Common myeloid progenitor, CD34-positive (primary cell): ENCODE data around the gene HERC2.

Experiments
- CTCF ChIA-PET: fragments of 350-600 bp; sonication (Branson Sonifier 250); formaldehyde crosslinking; loops from one replicate; lab custom pipeline; 2021; ENCODE audit warnings: antibody characterized with exemption; lab: Charles Lee
- POLR2A ChIA-PET: fragments of 350-600 bp; sonication (Branson Sonifier 250); formaldehyde crosslinking; loops from one replicate; lab custom pipeline; 2021; ENCODE audit warnings: antibody characterized with exemption; lab: Charles Lee
- DNase-seq, 3 donors: peaks; one replicate each; pipeline versions ENCODE4 v3.0.0 to v3.0.0-alpha.2; 2013
- H3K27ac ChIP-seq, 2 experiments: 1 replicate in 1 of 2; 2 replicates in 1 of 2; pipeline ENCODE4 v1.7.0; 2013; ENCODE audit warnings: inconsistent platforms in 2 of 2, low read length in 2 of 2, mild to moderate bottlenecking in 2 of 2, low read depth in 1 of 2, moderate library complexity in 1 of 2; ENCODE audit not compliant: severe bottlenecking in 2 of 2, insufficient read depth in 1 of 2, poor library complexity in 1 of 2
- H3K27me3 ChIP-seq, 5 experiments: replicated peaks in 2 of 5; 1 replicate in 3 of 5; 2 replicates in 2 of 5; pipeline versions ENCODE4 v1.6.1 to v1.7.0; 2013; ENCODE audit warnings: low read length in 4 of 5, mild to moderate bottlenecking in 2 of 5, moderate library complexity in 2 of 5, inconsistent platforms in 1 of 5; ENCODE audit not compliant: insufficient read depth in 5 of 5, control insufficient read depth in 4 of 5
- H3K36me3 ChIP-seq, 4 experiments: 1 replicate in 2 of 4; 2 replicates in 2 of 4; pipeline versions ENCODE4 v1.6.1 to v1.7.0; 2013; ENCODE audit warnings: low read length in 3 of 4, control low read depth in 1 of 4, mild to moderate bottlenecking in 1 of 4; ENCODE audit not compliant: control insufficient read depth in 4 of 4, insufficient read depth in 4 of 4
- H3K4me1 ChIP-seq, 4 experiments: 1 replicate in 3 of 4; 2 replicates in 1 of 4; pipeline versions ENCODE4 v1.6.1 to v1.7.1; 2013; ENCODE audit warnings: low read length in 3 of 4, mild to moderate bottlenecking in 3 of 4, control low read depth in 1 of 4, inconsistent platforms in 1 of 4, moderate library complexity in 1 of 4; ENCODE audit not compliant: control insufficient read depth in 4 of 4, insufficient read depth in 4 of 4; ENCODE audit errors: control extremely low read depth in 1 of 4
- H3K4me3 ChIP-seq, 7 experiments: 1 replicate in 4 of 7; 2 replicates in 3 of 7; pipeline versions ENCODE4 v1.5.1 to v1.7.0; 2013; ENCODE audit warnings: mild to moderate bottlenecking in 7 of 7, low read length in 6 of 7, moderate library complexity in 6 of 7, inconsistent platforms in 2 of 7, low read depth in 2 of 7, control low read depth in 1 of 7; ENCODE audit not compliant: insufficient read depth in 4 of 7, control insufficient read depth in 1 of 7; ENCODE audit errors: extremely low read depth in 1 of 7
- H3K9me3 ChIP-seq, 5 experiments: 1 replicate in 4 of 5; 2 replicates in 1 of 5; pipeline versions ENCODE4 v1.6.1 to v1.7.1; 2013; ENCODE audit warnings: low read length in 4 of 5, mild to moderate bottlenecking in 2 of 5, inconsistent platforms in 1 of 5, low read depth in 1 of 5, moderate library complexity in 1 of 5; ENCODE audit not compliant: control insufficient read depth in 4 of 5, insufficient read depth in 2 of 5; ENCODE audit errors: control extremely low read depth in 1 of 5
- WGBS: methylation state at CpG from one replicate; pipeline ENCODE4 v1.1.5; 2013; ENCODE audit not compliant: insufficient coverage; 5-methylcytosine and 5-hydroxymethylcytosine counted together

Gene HERC2

GRCh38 chr15:28116521-28117431 lies 205.2 kb downstream of the HERC2 start:
- CTCF ChIA-PET, result no interaction called here
- WGBS, result 96% methylated on average over 39 of the region's 42 CpGs
- POLR2A ChIA-PET, result no interaction called here

GRCh38 chr15:28115871-28116270 lies 206.1 kb downstream of the HERC2 start:
- Histone ChIP-seq H3K9me3 (no peaks in the 10 kb centered on the region), H3K4me3 (no peak overlapping the region), H3K27me3 (no peaks in the 10 kb centered on the region), H3K36me3 (peaks cover 10 to 87% (median 74%) of the 10 kb centered on the region in 4 experiments), H3K27ac (no peak overlapping the region), H3K4me1 (no peaks in the 10 kb centered on the region)
- DNase-seq, result no peak
- POLR2A ChIA-PET, result no interaction called here
- 90% methylated on average over 13 of the region's 13 CpGs for WGBS
- CTCF ChIA-PET, result no interaction called here

More at GRCh38 chr15:28116521-28117431, 205.2 kb downstream of the HERC2 start:
- Histone ChIP-seq H3K27me3 (no peaks in the 10 kb centered on the region), H3K27ac (no peak overlapping the region), H3K9me3 (no peaks in the 10 kb centered on the region), H3K4me3 (no peak overlapping the region), H3K4me1 (no peaks in the 10 kb centered on the region), H3K36me3 (peaks cover 8 to 90% (median 76%) of the 10 kb centered on the region in 4 experiments)
- DNase-seq, result no peak

GRCh38 chr15:28114721-28115622 lies 207.0 kb downstream of the HERC2 start:
- no peaks in the 10 kb centered on the region for H3K9me3 ChIP-seq
- no peaks in the 10 kb centered on the region for H3K27me3 ChIP-seq
- no peak overlapping the region for H3K4me3 ChIP-seq
- no peak overlapping the region for H3K27ac ChIP-seq
- 97% methylated on average over 20 of the region's 23 CpGs for WGBS
- no peaks in the 10 kb centered on the region for H3K4me1 ChIP-seq
- DNase-seq, result no peak
- CTCF ChIA-PET, result interaction anchor here (1.5 kb wide), 1 partner anchor 93 kb away, joined by 6 read pairs; no protein-coding TSS in a partner anchor
- POLR2A ChIA-PET, result no interaction called here
- H3K36me3 ChIP-seq, result peaks cover 10 to 78% (median 65%) of the 10 kb centered on the region in 4 experiments

GRCh38 chr15:28114114-28114455 lies 207.9 kb downstream of the HERC2 start:
- no peaks in the 10 kb centered on the region for H3K9me3 ChIP-seq
- no peaks in the 10 kb centered on the region for H3K27me3 ChIP-seq
- CTCF ChIA-PET, result interaction anchor here (1.5 kb wide), 1 partner anchor 93 kb away, joined by 6 read pairs; no protein-coding TSS in a partner anchor
- DNase-seq, result no peak
- no peak overlapping the region for H3K27ac ChIP-seq
- POLR2A ChIA-PET, result no interaction called here
- no peaks in the 10 kb centered on the region for H3K4me1 ChIP-seq
- peaks cover 10 to 73% (median 60%) of the 10 kb centered on the region in 4 experiments for H3K36me3 ChIP-seq
- H3K4me3 ChIP-seq, result no peak overlapping the region
- 98% methylated on average over 3 of the region's 4 CpGs for WGBS

- Histone ChIP-seq H3K27ac (no peak overlapping the region), H3K36me3 (peaks cover 10 to 69% (median 58%) of the 10 kb centered on the region in 4 experiments), H3K9me3 (no peaks in the 10 kb centered on the region), H3K4me1 (no peaks in the 10 kb centered on the region), H3K4me3 (no peak overlapping the region), H3K27me3 (no peaks in the 10 kb centered on the region)
- POLR2A ChIA-PET, result no interaction called here
- CTCF ChIA-PET, result no interaction called here
- DNase-seq, result no peak
- WGBS, result 95% methylated on average over 18 of the region's 23 CpGs
Measured at GRCh38 chr15:28113394-28114113, 208.4 kb downstream of the HERC2 start.

DNA sequence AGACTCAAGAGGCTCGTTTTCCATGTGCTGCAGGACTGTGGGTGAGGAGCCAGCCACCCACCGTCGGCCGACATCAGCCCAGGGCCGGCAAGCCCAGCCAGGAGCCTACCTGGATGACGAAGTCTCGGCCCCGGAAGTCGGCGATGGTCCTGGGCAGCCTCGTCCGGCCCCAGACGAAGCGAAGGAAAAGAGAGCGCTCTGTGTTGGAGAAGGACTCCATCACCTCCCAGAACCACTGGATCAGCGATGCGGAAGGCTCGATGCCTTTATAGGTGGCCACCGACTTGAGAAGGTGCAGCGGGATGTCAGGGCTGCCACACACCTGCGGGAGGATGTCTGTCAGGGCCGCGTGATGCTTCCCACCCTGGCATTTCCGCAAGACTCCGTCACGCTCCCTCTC lies 209.0 kb downstream of the HERC2 start:
- Histone ChIP-seq H3K36me3 (peaks cover 10 to 65% (median 55%) of the 10 kb centered on the region in 4 experiments), H3K9me3 (no peaks in the 10 kb centered on the region), H3K27me3 (peaks cover 0 to 1% (median 0%) of the 10 kb centered on the region in 5 experiments), H3K4me3 (no peak overlapping the region), H3K27ac (no peak overlapping the region), H3K4me1 (peaks cover 0 to 2% (median 1%) of the 10 kb centered on the region in 4 experiments)
- no peak for DNase-seq
- 99% methylated on average over 23 of the region's 26 CpGs for WGBS
- ChIA-PET CTCF (no interaction called here), POLR2A (no interaction called here)
